Mesendoderm (in vitro differentiated cells): ENCODE data around the gene CLTCL1.

Experiments
- DNase-seq: peaks from one replicate; pipeline ENCODE4 v3.0.0; 2013
- H2AK5ac ChIP-seq: 2 replicates; pipeline ENCODE4 v1.6.1; 2013; ENCODE audit warnings: low read length, inconsistent platforms
- H2BK120ac ChIP-seq: 2 replicates; pipeline ENCODE4 v1.6.1; 2013; ENCODE audit warnings: low read depth, mild to moderate bottlenecking, low read length, moderate library complexity, mixed read lengths
- H2BK15ac ChIP-seq: replicated peaks from 2 replicates; pipeline ENCODE4 v1.6.1; 2013; ENCODE audit warnings: low read depth, mild to moderate bottlenecking, moderate library complexity
- H2BK5ac ChIP-seq: 2 replicates; pipeline ENCODE4 v1.6.1; 2013; ENCODE audit warnings: low read length, inconsistent platforms
- H3K18ac ChIP-seq: 2 replicates; pipeline ENCODE4 v1.6.1; 2013; ENCODE audit warnings: mild to moderate bottlenecking, low read length, mixed read lengths
- H3K23ac ChIP-seq: one replicate; pipeline ENCODE4 v1.6.1; 2013; ENCODE audit warnings: low read length
- H3K27ac ChIP-seq: 2 replicates; pipeline ENCODE4 v1.5.1; 2013; ENCODE audit warnings: low read depth, mild to moderate bottlenecking, inconsistent platforms, low read length, moderate library complexity
- H3K27me3 ChIP-seq: 2 replicates; pipeline ENCODE4 v1.6.1; 2013; ENCODE audit warnings: low read length, control low read depth, mild to moderate bottlenecking, inconsistent platforms; ENCODE audit not compliant: insufficient read depth, poor library complexity
- H3K36me3 ChIP-seq: 2 replicates; pipeline ENCODE4 v1.6.1; 2013; ENCODE audit warnings: low read length, inconsistent platforms; ENCODE audit not compliant: control insufficient read depth, insufficient read depth
- H3K4ac ChIP-seq: one replicate; pipeline ENCODE4 v1.6.1; 2013; ENCODE audit warnings: low read depth, mild to moderate bottlenecking, low read length, moderate library complexity
- H3K4me1 ChIP-seq: 2 replicates; pipeline ENCODE4 v1.6.1; 2013; ENCODE audit warnings: low read depth, low read length, inconsistent platforms; ENCODE audit not compliant: control insufficient read depth
- H3K4me2 ChIP-seq: 2 replicates; pipeline ENCODE4 v1.6.1; 2013; ENCODE audit warnings: low read length
- H3K4me3 ChIP-seq: 2 replicates; pipeline ENCODE4 v1.5.1; 2013; ENCODE audit warnings: mild to moderate bottlenecking, low read length
- H3K56ac ChIP-seq: one replicate; pipeline ENCODE4 v1.6.1; 2013; ENCODE audit warnings: low read length
- H3K79me1 ChIP-seq: 2 replicates; pipeline ENCODE4 v1.6.1; 2013; ENCODE audit warnings: low read length, inconsistent platforms
- H3K79me2 ChIP-seq: 2 replicates; pipeline ENCODE4 v1.6.1; 2013; ENCODE audit warnings: mild to moderate bottlenecking, low read length; ENCODE audit not compliant: control insufficient read depth, insufficient read depth
- H3K9ac ChIP-seq: 2 replicates; pipeline ENCODE4 v1.6.1; 2013; ENCODE audit warnings: low read length, inconsistent platforms
- H4K5ac ChIP-seq: one replicate; pipeline ENCODE4 v1.6.1; 2013; ENCODE audit warnings: low read length
- H4K8ac ChIP-seq: one replicate; pipeline ENCODE4 v1.6.1; 2013; ENCODE audit warnings: low read depth, mild to moderate bottlenecking, control low read depth, low read length, moderate library complexity
- WGBS: extraction: QIAGEN DNeasy Blood & Tissue Kit; methylation state at CpG from one replicate; pipeline ENCODE4 v1.1.7; 2013; ENCODE audit warnings: low lambda C conversion rate, missing lambda C conversion rate; ENCODE audit not compliant: insufficient coverage; ENCODE audit errors: extremely low coverage; 5-methylcytosine and 5-hydroxymethylcytosine counted together

The CLTCL1 gene

GRCh38 chr22:19194766-19195536 lies 96.6 kb downstream of the CLTCL1 start:
- H2BK5ac ChIP-seq: no peak overlapping the region
- H3K9ac ChIP-seq: no peak overlapping the region
- H3K79me2 ChIP-seq: no peaks in the 10 kb centered on the region
- H2AK5ac ChIP-seq: no peak overlapping the region
- no peak overlapping the region for H3K4me2 ChIP-seq
- no peak overlapping the region for H2BK120ac ChIP-seq
- no peak overlapping the region for H3K27ac ChIP-seq
- H3K4ac ChIP-seq: no peak overlapping the region
- H4K5ac ChIP-seq: no peak overlapping the region
- no peaks in the 10 kb centered on the region for H3K4me1 ChIP-seq
- WGBS: no CpG with 5 or more reads among the region's 16 CpGs
- H3K79me1 ChIP-seq: no peaks in the 10 kb centered on the region
- H3K56ac ChIP-seq: no peak overlapping the region
- no peak overlapping the region for H2BK15ac ChIP-seq
- no peaks in the 10 kb centered on the region for H3K36me3 ChIP-seq
- DNase-seq: no peak
- H3K18ac ChIP-seq: no peak overlapping the region
- no peak overlapping the region for H4K8ac ChIP-seq
- H3K4me3 ChIP-seq: no peak overlapping the region
- no peaks in the 10 kb centered on the region for H3K27me3 ChIP-seq
- H3K23ac ChIP-seq: no peak overlapping the region

DNA sequence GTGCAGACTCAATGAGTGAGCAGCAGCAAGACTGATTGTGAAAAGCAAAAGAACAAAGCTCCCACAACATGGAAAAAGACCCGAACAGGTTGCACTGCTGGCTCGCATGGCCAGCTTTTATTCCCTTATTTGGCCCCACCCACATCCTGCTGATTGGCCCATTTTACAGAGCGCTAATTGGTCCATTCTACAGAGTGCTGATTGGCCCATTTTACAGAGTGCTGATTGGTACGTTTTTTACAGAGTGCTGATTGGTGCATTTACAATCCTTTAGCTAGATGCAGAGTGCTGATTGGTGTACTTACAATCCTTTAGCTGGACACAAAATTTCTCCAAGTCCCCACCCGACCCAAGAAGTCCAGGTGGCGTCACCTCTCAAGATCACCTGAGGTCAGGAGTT lies 97.6 kb downstream of the CLTCL1 start:
- Histone ChIP-seq H3K4me1 (no peaks in the 10 kb centered on the region), H3K4me2 (no peak overlapping the region), H3K27ac (no peak overlapping the region), H3K4ac (no peak overlapping the region), H4K8ac (no peak overlapping the region), H3K79me2 (no peaks in the 10 kb centered on the region), H2BK15ac (no peak overlapping the region), H3K18ac (no peak overlapping the region), H4K5ac (no peak overlapping the region), H3K4me3 (no peak overlapping the region), H2BK5ac (no peak overlapping the region), H2BK120ac (no peak overlapping the region), H2AK5ac (no peak overlapping the region), H3K9ac (no peak overlapping the region), H3K27me3 (no peaks in the 10 kb centered on the region), H3K23ac (no peak overlapping the region), H3K79me1 (no peaks in the 10 kb centered on the region), H3K36me3 (no peaks in the 10 kb centered on the region), H3K56ac (no peak overlapping the region)
- DNase-seq: no peak
- no CpG with 5 or more reads among the region's 6 CpGs for WGBS

- Histone ChIP-seq H2BK120ac (no peak overlapping the region), H2AK5ac (no peak overlapping the region), H4K5ac (no peak overlapping the region), H3K27ac (no peak overlapping the region), H2BK5ac (no peak overlapping the region), H3K27me3 (no peaks in the 10 kb centered on the region), H3K4me3 (no peak overlapping the region), H3K4me1 (no peaks in the 10 kb centered on the region), H3K79me1 (no peaks in the 10 kb centered on the region), H3K23ac (no peak overlapping the region), H3K56ac (no peak overlapping the region), H3K18ac (no peak overlapping the region), H3K4ac (no peak overlapping the region), H3K36me3 (peaks cover 2% of the 10 kb centered on the region), H4K8ac (no peak overlapping the region), H3K9ac (no peak overlapping the region), H2BK15ac (no peak overlapping the region), H3K79me2 (no peaks in the 10 kb centered on the region), H3K4me2 (no peak overlapping the region)
- WGBS: no CpG with 5 or more reads among the region's 6 CpGs
- DNase-seq: no peak
Observed at GRCh38 chr22:19187716-19188563, 103.6 kb downstream of the CLTCL1 start.

- Histone ChIP-seq H3K79me2 (no peaks in the 10 kb centered on the region), H3K27me3 (no peaks in the 10 kb centered on the region), H3K27ac (no peak overlapping the region), H3K36me3 (peaks cover 2% of the 10 kb centered on the region), H3K9ac (no peak overlapping the region), H3K4me1 (no peaks in the 10 kb centered on the region), H2BK5ac (no peak overlapping the region), H3K23ac (no peak overlapping the region), H3K4me3 (no peak overlapping the region), H3K18ac (no peak overlapping the region), H3K56ac (no peak overlapping the region), H2AK5ac (no peak overlapping the region), H4K8ac (no peak overlapping the region), H3K4ac (no peak overlapping the region), H4K5ac (no peak overlapping the region), H3K4me2 (no peak overlapping the region), H2BK15ac (no peak overlapping the region), H3K79me1 (no peaks in the 10 kb centered on the region), H2BK120ac (no peak overlapping the region)
- no CpG with 5 or more reads among the region's 20 CpGs for WGBS
- DNase-seq: no peak
Observed at GRCh38 chr22:19184276-19184997, 107.1 kb downstream of the CLTCL1 start.

DNA sequence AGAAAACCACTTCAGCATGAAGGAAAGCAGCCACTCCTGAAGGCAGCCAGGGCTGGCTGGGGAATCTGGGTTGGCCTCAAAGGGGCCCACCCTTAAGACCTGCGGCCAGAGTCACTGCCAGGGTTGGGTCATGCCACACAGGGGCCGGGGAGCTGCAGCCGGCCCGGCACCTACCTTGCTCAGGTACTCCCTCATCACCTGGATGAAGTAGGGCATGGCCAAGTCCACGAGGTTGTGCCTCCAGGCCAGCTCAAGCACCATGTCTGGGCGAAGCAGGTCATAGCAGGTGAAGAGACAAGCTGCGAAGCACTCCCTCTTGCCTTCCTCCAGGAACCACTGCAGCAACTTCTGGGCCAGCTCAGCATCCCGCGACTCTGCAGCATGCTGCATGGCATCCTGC lies 108.3 kb downstream of the CLTCL1 start:
- Histone ChIP-seq H3K4me1 (no peaks in the 10 kb centered on the region), H3K4me3 (no peak overlapping the region), H3K18ac (no peak overlapping the region), H2BK15ac (no peak overlapping the region), H3K23ac (no peak overlapping the region), H4K8ac (no peak overlapping the region), H3K56ac (no peak overlapping the region), H3K9ac (no peak overlapping the region), H4K5ac (no peak overlapping the region), H2BK5ac (no peak overlapping the region), H3K4ac (no peak overlapping the region), H2AK5ac (no peak overlapping the region), H3K36me3 (peaks cover 2% of the 10 kb centered on the region), H3K27ac (no peak overlapping the region), H3K79me1 (no peaks in the 10 kb centered on the region), H3K79me2 (no peaks in the 10 kb centered on the region), H2BK120ac (no peak overlapping the region), H3K27me3 (no peaks in the 10 kb centered on the region), H3K4me2 (no peak overlapping the region)
- no peak for DNase-seq
- WGBS: no CpG with 5 or more reads among the region's 9 CpGs
